Stomach (tissue), 9 donors: Measurements from ENCODE around the gene PDAP1. TPM values are rescaled to one million over a fixed set of nuclear protein-coding genes. Genes with fewer than 3 reads are reported as not detected.

ENCODE experiments used
- DNase-seq, 2 donors: peaks; one replicate each; pipeline versions ENCODE4 v3.0.0 to v3.0.0-alpha.2; 2013 to 2019
- H3K27ac ChIP-seq, 5 donors: fragments of 200-600 bp in 4 of 5; sonication (generic) in 4 of 5; one replicate each; pipeline ENCODE4 v1.5.1; 2013 to 2019; ENCODE audit warnings: mild to moderate bottlenecking in 1 of 5, moderate library complexity in 1 of 5
- H3K27me3 ChIP-seq, 3 donors: fragments of 200-600 bp; sonication (generic); one replicate each; pipeline ENCODE4 v1.5.1; 2017 to 2019; ENCODE audit warnings: mixed run types in 1 of 3
- H3K36me3 ChIP-seq, 4 donors: fragments of 200-600 bp; sonication (generic); 1 replicate in 3 of 4; 2 replicates in 1 of 4; pipeline ENCODE4 v1.5.1; 2016 to 2019
- H3K4me1 ChIP-seq, 4 donors: fragments of 200-600 bp; sonication (generic); one replicate each; pipeline ENCODE4 v1.5.1; 2016 to 2019
- H3K4me3 ChIP-seq, 4 donors: fragments of 200-600 bp; sonication (generic) in 3 of 4; one replicate each; pipeline ENCODE4 v1.5.1; 2016 to 2019; ENCODE audit warnings: mild to moderate bottlenecking in 1 of 4
- H3K9me3 ChIP-seq, 4 donors: fragments of 200-600 bp; sonication (generic); one replicate each; pipeline ENCODE4 v1.5.1; 2016 to 2019
- CTCF ChIP-seq, 7 experiments: fragments of 450-650 bp in 4 of 7; fragments of 200-600 bp in 3 of 7; sonication (generic) in 3 of 7; IDR thresholded peaks; one replicate each; pipeline ENCODE4 v1.5.1; 2016 to 2019; ENCODE audit warnings: antibody characterized with exemption in 7 of 7, control low read depth in 2 of 7, mild to moderate bottlenecking in 1 of 7
- EP300 ChIP-seq: sonication (generic); formaldehyde crosslinking; IDR thresholded peaks from one replicate; pipeline ENCODE4 v1.6.1; 2017; ENCODE audit warnings: antibody characterized with exemption
- POLR2A ChIP-seq, 4 donors: fragments of 450-650 bp; IDR thresholded peaks; one replicate each; pipeline ENCODE4 v1.6.1; 2016; ENCODE audit warnings: antibody characterized with exemption in 4 of 4, control low read depth in 2 of 4, mild to moderate bottlenecking in 1 of 4, moderate library complexity in 1 of 4
- POLR2AphosphoS5 ChIP-seq, 3 donors: sonication (generic); formaldehyde crosslinking; IDR thresholded peaks; one replicate each; pipeline ENCODE4 v1.6.1; 2016; ENCODE audit warnings: antibody characterized with exemption in 3 of 3
- WGBS, 5 donors: extraction: QIAGEN DNeasy Blood & Tissue Kit in 3 of 5; methylation state at CpG; one replicate each; pipeline versions ENCODE4 v1.1.5 to v1.1.7; 2013 to 2018; 5-methylcytosine and 5-hydroxymethylcytosine counted together
- intact Hi-C: fragments of 100-400 bp; cut with DNase I; formaldehyde crosslinking; loops from one replicate; pipeline ENCODE4 v1.15.1; 2023; ENCODE audit warnings: low total_unique reads
- polyA plus RNA-seq, 3 donors: library from polyadenylated mRNA; stranded (reverse); fragments of 200-250 nt; gene quantifications; one replicate each; pipeline ENCODE4 v1.2.3, GENCODE V29; 2013
- total RNA-seq, 5 donors: library from RNA; depleted of rRNA; stranded (reverse); fragments of >200 nt; gene quantifications; one replicate each; pipeline versions ENCODE4 v1.1.0 to v1.2.3, GENCODE V29; 2014 to 2016
- donor health status: healthy with polysubstance abuse.
- donor health status: Bipolar disorder and iron deficiency.
- donor health status: healthy.

PDAP1 gene
- total and polyA plus RNA-seq, 8 donors: 22.8 to 153 (median 79.7) TPM

DNA sequence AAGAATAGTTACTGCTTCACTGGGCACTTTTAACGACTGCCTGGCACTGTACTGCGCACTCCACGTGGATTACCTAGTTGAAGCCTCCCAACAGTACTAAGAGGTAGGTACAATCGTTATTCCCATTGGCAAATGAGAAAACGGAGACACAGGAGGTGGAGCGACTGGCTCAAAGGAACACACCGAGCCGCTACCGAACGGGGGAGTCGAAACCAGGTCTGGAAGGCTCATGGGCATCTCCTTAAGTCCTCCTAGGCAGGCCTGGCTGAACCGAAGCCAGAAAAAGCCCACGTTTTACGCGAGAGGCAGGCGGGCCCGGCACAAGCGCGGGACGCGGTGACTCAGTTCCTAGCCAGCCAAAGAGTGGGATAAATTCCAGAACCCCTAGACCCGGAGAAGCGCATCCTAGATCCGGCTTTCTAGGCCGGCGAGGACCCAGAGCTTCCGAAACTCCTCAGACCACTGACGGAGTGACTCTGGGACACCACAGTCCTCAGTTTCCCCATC is 472 bp downstream of the PDAP1 start:
- WGBS, 5 donors: 0 to 1% (median 0%) methylated on average over 27 to 28 of the region's 28 CpGs
- H3K9me3 ChIP-seq: no peaks in the 10 kb centered on the region
- peak overlapping the region; percentile 96 to 100 (median 97) for H3K27ac ChIP-seq
- intact Hi-C loops: no loop called here
- no peaks in the 10 kb centered on the region for H3K27me3 ChIP-seq
- peaks cover 24 to 61% (median 56%) of the 10 kb centered on the region in 4 donors for H3K4me1 ChIP-seq
- TF ChIP-seq EP300 (peak; percentile 23), POLR2AphosphoS5 (IDR thresholded peaks at IDR 0.05) (peak in 1 of 3 donors; percentile 1), CTCF (IDR thresholded peaks at IDR 0.05) (no peak), POLR2A (IDR thresholded peaks at IDR 0.05) (no peak)
- H3K36me3 ChIP-seq: peaks cover 27 to 52% (median 50%) of the 10 kb centered on the region in 4 donors
- peak; percentile 40 to 75 for DNase-seq
- peak overlapping the region; percentile 70 to 99 (median 78) for H3K4me3 ChIP-seq

GRCh38 chr7:99406557-99406956 is 1.8 kb downstream of the PDAP1 start:
- intact Hi-C loops: no loop called here
- Histone ChIP-seq H3K4me3 (peak overlapping the region in 1 of 4 donors; percentile 80), H3K27ac (peak overlapping the region in 3 of 5 donors; percentile 21 to 97 (median 96)), H3K27me3 (no peaks in the 10 kb centered on the region), H3K36me3 (peaks cover 34 to 52% (median 50%) of the 10 kb centered on the region in 4 donors), H3K4me1 (peaks cover 24 to 61% (median 56%) of the 10 kb centered on the region in 4 donors), H3K9me3 (no peaks in the 10 kb centered on the region)
- 33 to 78% (median 57%) methylated on average over 1 of the region's 1 CpG for WGBS, 5 donors
- TF ChIP-seq POLR2AphosphoS5 (IDR thresholded peaks at IDR 0.05) (no peak), CTCF (IDR thresholded peaks at IDR 0.05) (no peak), POLR2A (IDR thresholded peaks at IDR 0.05) (no peak), EP300 (no peak)
- no peak for DNase-seq

GRCh38 chr7:99404977-99405320 is 3.4 kb downstream of the PDAP1 start:
- intact Hi-C loops: no loop called here
- no peak for DNase-seq
- H3K36me3 ChIP-seq: peaks cover 41 to 53% (median 52%) of the 10 kb centered on the region in 4 donors
- TF ChIP-seq POLR2AphosphoS5 (IDR thresholded peaks at IDR 0.05) (no peak), CTCF (IDR thresholded peaks at IDR 0.05) (no peak), EP300 (no peak), POLR2A (IDR thresholded peaks at IDR 0.05) (no peak)
- H3K27ac ChIP-seq: no peak overlapping the region
- H3K4me3 ChIP-seq: peak overlapping the region in 1 of 4 donors; percentile 1
- H3K9me3 ChIP-seq: no peaks in the 10 kb centered on the region
- WGBS, 5 donors: 87 to 95% (median 94%) methylated on average over 10 of the region's 10 CpGs
- no peaks in the 10 kb centered on the region for H3K27me3 ChIP-seq
- peaks cover 18 to 49% (median 47%) of the 10 kb centered on the region in 4 donors for H3K4me1 ChIP-seq

- Histone ChIP-seq H3K27ac (no peak overlapping the region), H3K27me3 (no peaks in the 10 kb centered on the region), H3K4me3 (peak overlapping the region in 1 of 4 donors; percentile 1), H3K4me1 (peaks cover 12 to 44% (median 41%) of the 10 kb centered on the region in 4 donors), H3K36me3 (peaks cover 47 to 58% (median 57%) of the 10 kb centered on the region in 4 donors), H3K9me3 (no peaks in the 10 kb centered on the region)
- 74 to 80% (median 78%) methylated on average over 13 to 18 of the region's 18 CpGs for WGBS, 5 donors
- intact Hi-C loops: no loop called here
- TF ChIP-seq POLR2A (IDR thresholded peaks at IDR 0.05) (no peak), EP300 (no peak), CTCF (IDR thresholded peaks at IDR 0.05) (no peak), POLR2AphosphoS5 (IDR thresholded peaks at IDR 0.05) (no peak)
- no peak for DNase-seq
These were observed 4.0 kb downstream of the PDAP1 start for GRCh38 chr7:99404235-99404976.
